Measurements from ENCODE around the gene COL4A2.

DNA sequence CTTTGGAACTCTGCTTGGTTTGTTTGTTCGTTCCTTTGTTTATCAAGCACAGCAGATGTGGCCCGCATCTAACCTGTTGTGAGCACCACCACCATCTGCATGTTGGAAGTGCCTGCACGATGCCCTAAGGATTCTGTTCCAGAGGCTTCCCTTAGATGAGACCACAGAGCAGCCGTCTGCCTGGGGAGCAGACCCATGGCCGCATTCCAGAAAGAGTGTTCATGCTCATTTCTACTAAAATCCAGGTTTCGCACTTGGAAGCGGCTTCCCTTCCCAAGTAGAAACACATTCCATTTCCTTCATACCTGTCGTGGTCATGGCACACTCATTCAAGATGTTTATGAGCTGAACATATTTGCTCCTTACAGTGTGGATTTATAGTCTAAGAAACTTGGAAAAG lies 27.2 kb downstream of the COL4A2 start:
- TF ChIP-seq, protein P1, sequence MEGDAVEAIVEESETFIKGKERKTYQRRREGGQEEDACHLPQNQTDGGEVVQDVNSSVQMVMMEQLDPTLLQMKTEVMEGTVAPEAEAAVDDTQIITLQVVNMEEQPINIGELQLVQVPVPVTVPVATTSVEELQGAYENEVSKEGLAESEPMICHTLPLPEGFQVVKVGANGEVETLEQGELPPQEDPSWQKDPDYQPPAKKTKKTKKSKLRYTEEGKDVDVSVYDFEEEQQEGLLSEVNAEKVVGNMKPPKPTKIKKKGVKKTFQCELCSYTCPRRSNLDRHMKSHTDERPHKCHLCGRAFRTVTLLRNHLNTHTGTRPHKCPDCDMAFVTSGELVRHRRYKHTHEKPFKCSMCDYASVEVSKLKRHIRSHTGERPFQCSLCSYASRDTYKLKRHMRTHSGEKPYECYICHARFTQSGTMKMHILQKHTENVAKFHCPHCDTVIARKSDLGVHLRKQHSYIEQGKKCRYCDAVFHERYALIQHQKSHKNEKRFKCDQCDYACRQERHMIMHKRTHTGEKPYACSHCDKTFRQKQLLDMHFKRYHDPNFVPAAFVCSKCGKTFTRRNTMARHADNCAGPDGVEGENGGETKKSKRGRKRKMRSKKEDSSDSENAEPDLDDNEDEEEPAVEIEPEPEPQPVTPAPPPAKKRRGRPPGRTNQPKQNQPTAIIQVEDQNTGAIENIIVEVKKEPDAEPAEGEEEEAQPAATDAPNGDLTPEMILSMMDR (IDR thresholded peaks at IDR 0.05) = no peak
- no peak for TF ChIP-seq POLR2A (IDR thresholded peaks at IDR 0.05)
- TF ChIP-seq EP300 (IDR thresholded peaks at IDR 0.05) = no peak
- TF ChIP-seq POLR2AphosphoS5 (IDR thresholded peaks at IDR 0.05) = no peak

All from suprapubic skin (tissue), 4 donors.